Mesenchymal stem cell (in vitro differentiated cells and primary cell): ENCODE measurements around the gene B3GALT2.

Experiments
- DNase-seq: peaks from one replicate; pipeline ENCODE4 v3.0.0-alpha.2; 2013
- H2AFZ ChIP-seq: one replicate; pipeline ENCODE4 v1.6.1; 2013; ENCODE audit warnings: low read depth, mild to moderate bottlenecking, control low read depth, inconsistent platforms, low read length, moderate library complexity
- H2AK5ac ChIP-seq: 2 replicates; pipeline ENCODE4 v1.6.1; 2013; ENCODE audit warnings: low read length, moderate library complexity, mild to moderate bottlenecking, inconsistent platforms; ENCODE audit not compliant: severe bottlenecking
- H2BK120ac ChIP-seq: one replicate; pipeline ENCODE4 v1.6.1; 2013; ENCODE audit warnings: low read depth, mild to moderate bottlenecking, inconsistent platforms, low read length, moderate library complexity
- H2BK12ac ChIP-seq, 2 experiments: one replicate each; pipeline ENCODE4 v1.6.1; 2013; ENCODE audit warnings: inconsistent platforms in 2 of 2, low read length in 2 of 2, mild to moderate bottlenecking in 2 of 2, moderate library complexity in 2 of 2, control low read depth in 1 of 2
- H2BK15ac ChIP-seq: one replicate; pipeline ENCODE4 v1.6.1; 2013; ENCODE audit warnings: mild to moderate bottlenecking, low read depth, inconsistent platforms; ENCODE audit not compliant: poor library complexity, severe bottlenecking
- H2BK5ac ChIP-seq: 2 replicates; pipeline ENCODE4 v1.6.1; 2013; ENCODE audit warnings: low read depth, mild to moderate bottlenecking, low read length, control low read depth, inconsistent platforms; ENCODE audit not compliant: poor library complexity, severe bottlenecking
- H3K14ac ChIP-seq, 2 experiments: one replicate each; pipeline ENCODE4 v1.6.1; 2013; ENCODE audit warnings: inconsistent platforms in 2 of 2, low read length in 2 of 2, control low read depth in 1 of 2, mild to moderate bottlenecking in 1 of 2, moderate library complexity in 1 of 2
- H3K18ac ChIP-seq, 2 experiments: one replicate each; pipeline ENCODE4 v1.6.1; 2013; ENCODE audit warnings: inconsistent platforms in 2 of 2, low read length in 2 of 2, control low read depth in 1 of 2, low read depth in 1 of 2, mild to moderate bottlenecking in 1 of 2
- H3K23ac ChIP-seq, 2 experiments: one replicate each; pipeline ENCODE4 v1.6.1; 2013; ENCODE audit warnings: inconsistent platforms in 2 of 2, low read length in 2 of 2, mild to moderate bottlenecking in 2 of 2, moderate library complexity in 2 of 2, control low read depth in 1 of 2
- H3K27ac ChIP-seq: 2 replicates; pipeline ENCODE4 v1.5.1; 2013; ENCODE audit warnings: mild to moderate bottlenecking, moderate library complexity, low read length, control low read depth, inconsistent platforms; ENCODE audit not compliant: poor library complexity, severe bottlenecking
- H3K27me3 ChIP-seq, 2 experiments: 2 replicates each; pipeline versions ENCODE4 v1.6.1 to v1.7.0; 2013; ENCODE audit warnings: low read length in 2 of 2, mild to moderate bottlenecking in 2 of 2, moderate library complexity in 2 of 2, control low read depth in 1 of 2, inconsistent platforms in 1 of 2; ENCODE audit not compliant: control insufficient read depth in 1 of 2, insufficient read depth in 1 of 2
- H3K36me3 ChIP-seq, 2 experiments: 2 replicates each; pipeline versions ENCODE4 v1.6.1 to v1.7.0; 2013; ENCODE audit warnings: low read length in 2 of 2, control low read depth in 1 of 2, inconsistent platforms in 1 of 2, low read depth in 1 of 2, mild to moderate bottlenecking in 1 of 2; ENCODE audit not compliant: insufficient read depth in 2 of 2, control insufficient read depth in 1 of 2
- H3K4ac ChIP-seq, 2 experiments: one replicate each; pipeline ENCODE4 v1.6.1; 2013; ENCODE audit warnings: inconsistent platforms in 2 of 2, low read length in 2 of 2, mild to moderate bottlenecking in 2 of 2, moderate library complexity in 2 of 2, control low read depth in 1 of 2, low read depth in 1 of 2
- H3K4me1 ChIP-seq: 2 replicates; pipeline ENCODE4 v1.6.1; 2013; ENCODE audit warnings: low read depth, low read length, control low read depth; ENCODE audit not compliant: control insufficient read depth, insufficient read depth
- H3K4me2 ChIP-seq: 2 replicates; pipeline ENCODE4 v1.6.1; 2013; ENCODE audit warnings: low read length, mild to moderate bottlenecking, inconsistent platforms; ENCODE audit not compliant: poor library complexity, severe bottlenecking
- H3K4me3 ChIP-seq, 2 experiments: 2 replicates each; pipeline versions ENCODE4 v1.5.1 to v1.7.0; 2013; ENCODE audit warnings: low read length in 2 of 2, mild to moderate bottlenecking in 2 of 2, control low read depth in 1 of 2, low read depth in 1 of 2; ENCODE audit not compliant: insufficient read depth in 1 of 2
- H3K79me1 ChIP-seq: replicated peaks from 2 replicates; pipeline ENCODE4 v1.6.1; 2013; ENCODE audit warnings: mild to moderate bottlenecking, control low read depth, low read length, inconsistent platforms; ENCODE audit not compliant: poor library complexity, severe bottlenecking
- H3K9ac ChIP-seq: 2 replicates; pipeline ENCODE4 v1.7.0; 2013; ENCODE audit warnings: mild to moderate bottlenecking, low read length, moderate library complexity
- H3K9me3 ChIP-seq: 2 replicates; pipeline ENCODE4 v1.7.0; 2013; ENCODE audit warnings: mild to moderate bottlenecking, low read length; ENCODE audit not compliant: control insufficient read depth
- H4K8ac ChIP-seq: one replicate; pipeline ENCODE4 v1.6.1; 2013; ENCODE audit warnings: inconsistent platforms, mild to moderate bottlenecking, low read length, moderate library complexity
- H4K91ac ChIP-seq: one replicate; pipeline ENCODE4 v1.6.1; 2013; ENCODE audit warnings: mild to moderate bottlenecking, low read length, inconsistent platforms
- WGBS: methylation state at CpG from one replicate; pipeline ENCODE4 v1.1.7; 2013; ENCODE audit warnings: mixed read lengths; 5-methylcytosine and 5-hydroxymethylcytosine counted together

Gene B3GALT2

DNA sequence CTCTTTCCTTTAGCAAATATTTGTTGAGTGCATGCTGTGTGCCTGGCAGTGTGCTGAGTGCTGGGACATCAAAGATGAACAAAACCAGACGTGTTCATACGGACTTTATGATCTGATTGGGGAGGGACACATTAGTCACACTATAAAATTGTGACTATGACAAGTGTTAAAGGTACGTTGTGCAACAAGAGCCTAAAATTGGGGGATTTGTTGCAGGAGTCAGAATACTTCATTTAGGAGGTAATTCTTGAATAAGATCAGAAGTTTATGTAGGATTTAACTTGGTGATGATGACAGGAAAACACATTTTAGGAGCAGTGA is 29.6 kb downstream of the B3GALT2 start:
- no peaks in the 10 kb centered on the region for H3K4me1 ChIP-seq
- H3K14ac ChIP-seq = no peak overlapping the region
- H4K8ac ChIP-seq = no peak overlapping the region
- no peak overlapping the region for H2BK15ac ChIP-seq
- 86% methylated on average over 3 of the region's 3 CpGs for WGBS
- H3K36me3 ChIP-seq = peaks cover 5 to 54% of the 10 kb centered on the region in 2 experiments
- no peak overlapping the region for H2AK5ac ChIP-seq
- H2BK120ac ChIP-seq = no peak overlapping the region
- H3K4me2 ChIP-seq = peak overlapping the region; percentile 16
- H3K27ac ChIP-seq = no peak overlapping the region
- no peak overlapping the region for H3K4me3 ChIP-seq
- no peaks in the 10 kb centered on the region for H3K27me3 ChIP-seq
- H2BK12ac ChIP-seq = no peak overlapping the region
- H2AFZ ChIP-seq = no peak overlapping the region
- no peak overlapping the region for H3K18ac ChIP-seq
- no peak overlapping the region for H3K4ac ChIP-seq
- H3K79me1 ChIP-seq = peaks cover 8% of the 10 kb centered on the region
- H3K9ac ChIP-seq = no peak overlapping the region
- H3K9me3 ChIP-seq = no peaks in the 10 kb centered on the region
- H2BK5ac ChIP-seq = no peak overlapping the region
- H3K23ac ChIP-seq = no peak overlapping the region
- no peak overlapping the region for H4K91ac ChIP-seq
- DNase-seq = no peak

DNA sequence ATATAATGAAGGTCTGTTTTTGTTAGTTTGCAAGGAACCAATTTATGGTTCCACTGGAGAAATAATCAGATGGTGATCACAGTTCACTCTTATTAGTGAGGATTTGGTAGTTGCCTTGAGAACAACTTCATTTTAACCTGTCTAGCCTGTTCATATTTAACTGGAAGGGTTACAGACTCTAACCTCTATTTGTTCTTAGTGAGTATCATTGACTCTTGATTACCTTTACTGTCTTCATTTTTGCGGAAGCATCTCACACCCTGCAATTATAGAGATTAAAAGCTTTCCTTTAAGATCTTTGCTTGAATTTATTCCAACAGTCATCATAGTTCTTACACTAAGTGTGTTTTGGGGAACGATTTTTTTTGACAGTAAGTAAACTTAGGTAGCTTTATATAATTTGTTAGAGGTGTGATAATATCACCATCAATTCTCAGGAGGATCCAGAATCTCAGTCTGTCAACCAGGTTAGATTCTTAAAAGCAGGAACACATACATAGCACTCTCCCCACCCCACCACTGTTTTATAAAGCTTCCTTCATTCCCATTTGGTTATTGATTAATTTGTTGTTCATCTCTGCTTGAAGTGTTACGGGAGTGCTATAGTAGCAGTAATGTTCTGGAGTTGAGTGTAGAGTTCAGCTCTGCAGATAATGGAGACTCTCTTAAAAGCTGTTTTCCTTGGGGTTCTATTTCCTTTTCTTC is 30.1 kb downstream of the B3GALT2 start:
- no peak overlapping the region for H2BK15ac ChIP-seq
- no peak overlapping the region for H3K4ac ChIP-seq
- no peak overlapping the region for H3K4me2 ChIP-seq
- WGBS = 100% methylated on average over 1 of the region's 3 CpGs
- no peak overlapping the region for H2BK12ac ChIP-seq
- no peak overlapping the region for H3K4me3 ChIP-seq
- DNase-seq = no peak
- H2BK5ac ChIP-seq = no peak overlapping the region
- H3K9ac ChIP-seq = no peak overlapping the region
- H3K4me1 ChIP-seq = no peaks in the 10 kb centered on the region
- no peaks in the 10 kb centered on the region for H3K27me3 ChIP-seq
- no peak overlapping the region for H3K14ac ChIP-seq
- H4K8ac ChIP-seq = no peak overlapping the region
- no peak overlapping the region for H4K91ac ChIP-seq
- no peak overlapping the region for H3K18ac ChIP-seq
- H3K9me3 ChIP-seq = no peaks in the 10 kb centered on the region
- H3K36me3 ChIP-seq = peaks cover 8 to 59% of the 10 kb centered on the region in 2 experiments
- H3K79me1 ChIP-seq = peaks cover 8% of the 10 kb centered on the region
- H2AFZ ChIP-seq = no peak overlapping the region
- no peak overlapping the region for H3K23ac ChIP-seq
- H2AK5ac ChIP-seq = no peak overlapping the region
- no peak overlapping the region for H3K27ac ChIP-seq
- H2BK120ac ChIP-seq = no peak overlapping the region

DNA sequence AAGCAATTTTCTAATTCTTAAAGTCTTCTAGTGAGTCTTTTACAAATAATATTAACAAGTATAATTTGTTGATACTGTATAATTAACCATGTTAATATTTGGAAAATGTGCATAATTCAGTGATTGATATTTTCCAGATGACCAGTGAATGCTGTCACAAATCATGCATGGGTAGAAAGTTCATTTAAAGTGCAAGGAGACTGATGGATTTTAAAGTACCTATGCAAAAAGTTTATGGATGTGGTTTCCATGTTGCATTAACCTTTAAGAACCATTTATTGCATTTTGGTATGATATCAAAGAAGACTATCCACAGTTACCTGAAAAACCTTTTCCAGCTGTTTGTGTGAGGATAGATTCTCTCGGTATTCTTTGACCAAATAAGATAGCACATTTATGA is 41.4 kb downstream of the B3GALT2 start:
- peaks cover 24% of the 10 kb centered on the region for H3K79me1 ChIP-seq
- H2AK5ac ChIP-seq = no peak overlapping the region
- peaks cover 14 to 85% of the 10 kb centered on the region in 2 experiments for H3K36me3 ChIP-seq
- H2AFZ ChIP-seq = no peak overlapping the region
- no peak overlapping the region for H2BK120ac ChIP-seq
- H2BK15ac ChIP-seq = no peak overlapping the region
- no peak overlapping the region for H4K91ac ChIP-seq
- no peak overlapping the region for H3K18ac ChIP-seq
- peaks cover 1% of the 10 kb centered on the region for H3K4me1 ChIP-seq
- H3K27ac ChIP-seq = no peak overlapping the region
- H3K4me3 ChIP-seq = no peak overlapping the region
- H3K4me2 ChIP-seq = no peak overlapping the region
- no peak overlapping the region for H4K8ac ChIP-seq
- no peak overlapping the region for H3K9ac ChIP-seq
- no peak overlapping the region for H3K14ac ChIP-seq
- H3K23ac ChIP-seq = no peak overlapping the region
- no CpG with 5 or more reads among the region's 1 CpG for WGBS
- DNase-seq = no peak
- no peaks in the 10 kb centered on the region for H3K27me3 ChIP-seq
- no peak overlapping the region for H2BK12ac ChIP-seq
- no peaks in the 10 kb centered on the region for H3K9me3 ChIP-seq
- H2BK5ac ChIP-seq = no peak overlapping the region
- no peak overlapping the region for H3K4ac ChIP-seq

DNA sequence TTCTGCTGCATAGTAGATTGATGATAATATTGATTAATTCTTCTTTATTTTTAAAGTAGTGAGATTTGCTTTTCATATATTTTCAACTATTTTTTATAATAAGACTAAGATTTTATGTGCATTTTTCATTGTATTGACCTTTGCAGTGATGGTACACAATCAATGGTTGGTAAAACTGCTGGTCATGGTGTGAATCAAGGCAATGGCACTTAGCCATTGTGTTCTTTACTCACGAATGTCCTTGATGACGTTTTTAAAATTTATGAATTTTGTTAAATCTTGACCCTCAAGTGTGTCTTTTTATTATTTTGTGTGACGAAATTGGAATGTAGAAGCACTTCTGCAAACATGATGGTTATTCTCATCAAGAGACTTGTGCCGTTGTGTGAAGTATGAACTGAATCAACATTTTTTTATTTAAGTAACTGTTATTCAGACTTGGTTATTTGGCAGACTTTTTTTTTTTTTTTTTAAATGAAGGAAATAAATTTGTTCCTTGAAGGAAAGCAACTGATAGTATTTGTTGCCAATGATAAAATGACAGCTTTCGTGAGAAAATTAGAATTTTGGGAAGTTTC is 42.0 kb downstream of the B3GALT2 start:
- Histone ChIP-seq H3K4ac (no peak overlapping the region), H3K27ac (no peak overlapping the region), H3K27me3 (no peaks in the 10 kb centered on the region), H3K9ac (no peak overlapping the region), H3K9me3 (no peaks in the 10 kb centered on the region), H2AK5ac (no peak overlapping the region), H3K23ac (no peak overlapping the region), H3K36me3 (peaks cover 12 to 85% of the 10 kb centered on the region in 2 experiments), H3K4me3 (no peak overlapping the region), H2BK15ac (no peak overlapping the region), H2BK120ac (no peak overlapping the region), H2AFZ (no peak overlapping the region), H3K18ac (no peak overlapping the region), H4K8ac (no peak overlapping the region), H4K91ac (no peak overlapping the region), H3K4me1 (peaks cover 1% of the 10 kb centered on the region), H2BK12ac (no peak overlapping the region), H2BK5ac (no peak overlapping the region), H3K14ac (no peak overlapping the region), H3K4me2 (no peak overlapping the region), H3K79me1 (peaks cover 26% of the 10 kb centered on the region)
- 93% methylated on average over 4 of the region's 5 CpGs for WGBS
- no peak for DNase-seq
